ENCODE results near the gene AGO4.

GRCh38 chr1:35899941-35900340 lies 92.1 kb downstream of the AGO4 start:
- 0 out of 2 replicates have a peak, but pooled peaks have one; percentile 12 for TF ChIP-seq CTCF (conservative IDR thresholded peaks at IDR 0.05; ENCODE audit: low read depth, low read length)
- TF ChIP-seq EZH2 (IDR thresholded peaks at IDR 0.05; ENCODE audit: borderline replicate concordance, low read depth, low read length, poor library complexity, severe bottlenecking), result no peak

All from A673 (cell line).